Gastroesophageal sphincter (tissue), 4 donors: ENCODE data around the gene GMNN. TPM values are rescaled to one million over a fixed set of nuclear protein-coding genes. Genes with fewer than 3 reads are reported as not detected.

Experiments used
- ATAC-seq: fragments of 150-250 bp; one replicate; pipeline ENCODE4 v1.9.1; 2016; ENCODE audit warnings: mild to moderate bottlenecking, moderate library complexity
- H3K27ac ChIP-seq, 4 donors: fragments of 200-600 bp; sonication (generic) in 3 of 4; 1 replicate in 3 of 4; 2 replicates in 1 of 4; pipeline ENCODE4 v1.5.1; 2016 to 2019
- H3K27me3 ChIP-seq: fragments of 200-600 bp; sonication (generic); one replicate; pipeline ENCODE4 v1.5.1; 2019
- H3K36me3 ChIP-seq, 2 donors: fragments of 200-600 bp; sonication (generic); one replicate each; pipeline ENCODE4 v1.5.1; 2019; ENCODE audit warnings: control low read depth in 1 of 2
- H3K4me1 ChIP-seq, 3 donors: fragments of 200-600 bp; sonication (generic); 1 replicate in 2 of 3; 2 replicates in 1 of 3; pipeline ENCODE4 v1.5.1; 2016 to 2019; ENCODE audit warnings: control low read depth in 2 of 3
- H3K4me3 ChIP-seq, 2 donors: fragments of 200-600 bp; sonication (generic); one replicate each; pipeline ENCODE4 v1.5.1; 2019; ENCODE audit warnings: mild to moderate bottlenecking in 1 of 2, moderate library complexity in 1 of 2
- H3K9me3 ChIP-seq, 3 donors: fragments of 200-600 bp; sonication (generic); one replicate each; pipeline ENCODE4 v1.5.1; 2017 to 2019; ENCODE audit warnings: control low read depth in 2 of 3
- CTCF ChIP-seq, 4 experiments: fragments of 200-600 bp in 2 of 4; fragments of 450-650 bp in 2 of 4; sonication (generic) in 1 of 4; IDR thresholded peaks; one replicate each; pipeline ENCODE4 v1.5.1; 2017 to 2019; ENCODE audit warnings: antibody characterized with exemption in 4 of 4, mild to moderate bottlenecking in 2 of 4, moderate library complexity in 2 of 4
- EP300 ChIP-seq: sonication (generic); formaldehyde crosslinking; IDR thresholded peaks from one replicate; pipeline ENCODE4 v1.6.1; 2017; ENCODE audit warnings: antibody characterized with exemption, mild to moderate bottlenecking
- POLR2A ChIP-seq, 2 donors: fragments of 450-650 bp; IDR thresholded peaks; one replicate each; pipeline ENCODE4 v1.6.1; 2017; ENCODE audit warnings: antibody characterized with exemption in 2 of 2, mild to moderate bottlenecking in 2 of 2, moderate library complexity in 1 of 2
- POLR2AphosphoS5 ChIP-seq: sonication (generic); formaldehyde crosslinking; IDR thresholded peaks from one replicate; pipeline ENCODE4 v1.6.1; 2017; ENCODE audit warnings: antibody characterized with exemption
- WGBS, 2 donors: methylation state at CpG; one replicate each; pipeline ENCODE4 v1.1.5; 2018; ENCODE audit warnings: low coverage in 1 of 2; 5-methylcytosine and 5-hydroxymethylcytosine counted together
- total RNA-seq, 4 donors: library from RNA; depleted of rRNA; stranded (reverse); fragments of >200 nt; gene quantifications; one replicate each; pipeline ENCODE4 v1.1.0, GENCODE V29; 2016

The GMNN gene
- total RNA-seq, 4 donors from 2014 or later: 2.7 to 9.7 (median 4.0) TPM

DNA sequence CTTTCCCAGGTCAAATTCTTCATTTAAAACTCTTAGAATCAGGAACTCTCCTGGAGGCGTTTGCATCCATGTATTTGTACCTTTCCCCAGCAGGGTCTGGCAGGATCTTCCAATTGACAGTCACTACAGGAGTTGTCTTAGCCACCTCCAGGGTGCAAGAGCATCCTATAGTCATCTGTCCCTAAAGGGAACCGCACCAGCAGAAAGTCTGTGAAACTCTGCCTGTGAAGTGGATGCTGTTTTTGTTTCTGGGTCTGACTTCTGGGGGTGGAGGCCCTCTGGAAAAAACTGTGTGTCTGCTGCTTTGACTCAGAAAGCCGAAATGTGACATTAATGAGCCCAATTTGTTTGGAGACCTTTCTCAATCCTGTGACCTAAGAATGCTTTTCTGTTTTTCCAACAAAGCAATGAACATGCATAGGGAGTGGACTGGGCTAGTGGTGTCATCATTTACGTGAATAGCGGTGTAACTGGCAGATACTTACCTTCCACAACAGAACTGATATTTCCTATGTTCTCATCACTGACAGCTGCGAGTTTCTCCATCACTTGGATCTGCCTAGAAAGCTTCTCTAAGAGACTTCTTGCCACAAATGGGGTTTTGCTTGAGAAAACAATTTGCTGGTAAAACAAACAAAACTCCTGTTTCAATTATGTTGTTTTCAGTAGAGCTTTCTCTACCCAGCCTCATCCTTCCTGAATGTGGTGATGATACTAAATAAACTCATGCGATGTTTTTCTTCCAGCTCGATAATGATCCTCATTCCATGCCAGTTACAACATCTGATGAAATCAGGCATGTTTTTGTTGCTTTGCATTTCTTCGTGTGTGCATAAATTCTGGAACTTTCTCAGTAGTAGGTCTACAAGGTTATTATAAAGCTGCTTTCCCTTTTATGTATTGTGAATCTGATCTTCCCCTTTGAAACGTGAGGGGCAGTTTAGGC lies 57.3 kb downstream of the GMNN start:
- Histone ChIP-seq H3K9me3 (no peaks in the 10 kb centered on the region), H3K4me3 (no peak overlapping the region), H3K36me3 (no peaks in the 10 kb centered on the region), H3K27ac (peak overlapping the region in 1 of 4 donors; percentile 31), H3K4me1 (peaks cover 0 to 15% (median 5%) of the 10 kb centered on the region in 3 donors), H3K27me3 (no peaks in the 10 kb centered on the region)
- 77 to 84% methylated on average over 9 of the region's 10 CpGs for WGBS, 2 donors
- peak; percentile 88 for ATAC-seq
- no peak for TF ChIP-seq POLR2A (IDR thresholded peaks at IDR 0.05)
- no peak for TF ChIP-seq EP300
- TF ChIP-seq POLR2AphosphoS5: no peak
- TF ChIP-seq CTCF (IDR thresholded peaks at IDR 0.05): no peak

- Histone ChIP-seq H3K27me3 (no peaks in the 10 kb centered on the region), H3K9me3 (no peaks in the 10 kb centered on the region), H3K4me1 (peaks cover 0 to 15% (median 5%) of the 10 kb centered on the region in 3 donors), H3K36me3 (no peaks in the 10 kb centered on the region), H3K27ac (peak overlapping the region in 1 of 4 donors; percentile 7), H3K4me3 (no peak overlapping the region)
- ATAC-seq: no peak
- TF ChIP-seq EP300 (no peak), POLR2A (IDR thresholded peaks at IDR 0.05) (no peak), POLR2AphosphoS5 (no peak), CTCF (IDR thresholded peaks at IDR 0.05) (no peak)
- WGBS, 2 donors: 100% methylated on average over 1 of the region's 1 CpG; no CpG with 5 or more reads in 1 of the 2 donors
These were observed 58.1 kb downstream of the GMNN start for GRCh38 chr6:24832794-24833193.

DNA sequence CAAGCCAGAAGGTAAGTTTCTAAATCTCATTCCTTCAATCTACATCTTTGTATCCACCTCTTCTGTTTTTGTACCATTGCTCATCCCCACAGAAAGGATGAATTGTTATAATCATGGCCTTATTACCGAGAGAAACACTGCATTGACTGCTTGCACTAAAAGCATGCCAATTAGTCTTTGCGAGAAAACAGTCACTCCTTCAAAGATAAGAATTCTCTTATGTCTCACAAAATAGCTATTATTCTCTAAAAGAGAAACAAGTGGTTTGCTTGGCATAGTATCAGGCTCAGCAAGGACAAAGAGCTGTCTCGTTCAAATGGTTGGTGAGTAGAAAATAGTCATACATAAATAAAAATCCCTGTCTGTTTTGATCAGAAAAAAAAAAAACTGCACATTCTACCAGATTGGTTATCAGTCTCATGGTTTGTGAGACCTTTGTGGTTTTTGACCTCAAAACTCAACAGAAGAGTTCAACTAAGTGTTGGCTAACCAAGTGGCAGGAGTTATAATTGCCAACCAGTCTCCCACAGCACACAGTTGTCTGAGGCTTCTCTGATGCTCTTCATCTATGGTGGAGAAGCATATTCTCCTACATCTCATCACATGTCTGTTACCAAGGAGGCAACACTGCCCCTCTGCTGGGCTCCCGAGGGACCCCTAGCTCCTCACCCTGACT lies 59.1 kb downstream of the GMNN start:
- Histone ChIP-seq H3K9me3 (no peaks in the 10 kb centered on the region), H3K27ac (no peak overlapping the region), H3K4me3 (no peak overlapping the region), H3K4me1 (peaks cover 0 to 15% (median 5%) of the 10 kb centered on the region in 3 donors), H3K36me3 (no peaks in the 10 kb centered on the region), H3K27me3 (no peaks in the 10 kb centered on the region)
- ATAC-seq: no peak
- WGBS, 2 donors: 60 to 80% methylated on average over 2 to 4 of the region's 4 CpGs
- no peak for TF ChIP-seq EP300

Other genes starting within 250 kb of the GMNN start
- gene KIAA0319, start 128.7 kb upstream of the GMNN start, total RNA-seq: under 1 TPM in 1 of 4 donors, not detected in 3; 0.27 TPM
- 10 to 100 TPM; 29.2 to 53.1 (median 42.2) TPM for gene TDP2, start 108.0 kb upstream of the GMNN start, total RNA-seq
- gene ACOT13, start 107.9 kb upstream of the GMNN start, total RNA-seq: 1 to 10 TPM; 3.4 to 8.9 (median 6.8) TPM
- 10 to 100 TPM; 32.8 to 65.8 (median 45.2) TPM for gene C6orf62, start 55.8 kb upstream of the GMNN start, total RNA-seq
- gene ARMH2, start 24.0 kb downstream of the GMNN start, total RNA-seq: under 1 TPM in 1 of 4 donors, not detected in 3; 0.54 TPM
- 10 to 100 TPM in 1 of 4 donors, 1 to 10 TPM in 3; 1.7 to 14.9 (median 4.2) TPM for gene RIPOR2, start 161.0 kb downstream of the GMNN start, total RNA-seq